Measurements from ENCODE around the gene TMEM266. TPM values are rescaled to one million over a fixed set of nuclear protein-coding genes. Genes with fewer than 3 reads are reported as not detected.

Gene TMEM266
- total RNA-seq, 1 donor from 2014 or later = 1.4 TPM

- Histone ChIP-seq H3K27ac (no peak overlapping the region), H3K4me3 (peak overlapping the region; percentile 18), H3K9me3 (no peaks in the 10 kb centered on the region), H3K4me1 (peaks cover 16% of the 10 kb centered on the region), H3K27me3 (ENCODE audit: low read depth) (peaks cover 18% of the 10 kb centered on the region), H3K36me3 (no peaks in the 10 kb centered on the region)
- peak; percentile 80 for TF ChIP-seq CTCF (IDR thresholded peaks at IDR 0.05)
- DNase-seq (peak; percentile 84), ATAC-seq (peak; percentile 90)
- intact Hi-C loops (cut with DNase I) = no loop called here
These were observed 131.2 kb downstream of the TMEM266 start for GRCh38 chr15:76190751-76191538.

GRCh38 chr15:76191539-76192244, 131.9 kb downstream of the TMEM266 start:
- Histone ChIP-seq H3K27ac (no peak overlapping the region), H3K4me3 (no peak overlapping the region), H3K27me3 (ENCODE audit: low read depth) (peaks cover 18% of the 10 kb centered on the region), H3K36me3 (no peaks in the 10 kb centered on the region), H3K4me1 (peaks cover 20% of the 10 kb centered on the region), H3K9me3 (no peaks in the 10 kb centered on the region)
- ATAC-seq = no peak
- no peak for DNase-seq
- TF ChIP-seq CTCF (IDR thresholded peaks at IDR 0.05) = no peak
- intact Hi-C loops (cut with DNase I) = no loop called here

- DNase-seq (no peak), ATAC-seq (no peak)
- Histone ChIP-seq H3K4me1 (peaks cover 24% of the 10 kb centered on the region), H3K9me3 (no peaks in the 10 kb centered on the region), H3K36me3 (no peaks in the 10 kb centered on the region), H3K27ac (no peak overlapping the region), H3K27me3 (ENCODE audit: low read depth) (peaks cover 18% of the 10 kb centered on the region), H3K4me3 (no peak overlapping the region)
- no peak for TF ChIP-seq CTCF (IDR thresholded peaks at IDR 0.05)
- intact Hi-C loops (cut with DNase I) = no loop called here
These were observed 132.9 kb downstream of the TMEM266 start for GRCh38 chr15:76192715-76193114.

- TF ChIP-seq CTCF (IDR thresholded peaks at IDR 0.05) = no peak
- Histone ChIP-seq H3K36me3 (no peaks in the 10 kb centered on the region), H3K4me3 (no peak overlapping the region), H3K27ac (no peak overlapping the region), H3K4me1 (peaks cover 24% of the 10 kb centered on the region), H3K27me3 (ENCODE audit: low read depth) (peaks cover 18% of the 10 kb centered on the region), H3K9me3 (no peaks in the 10 kb centered on the region)
- intact Hi-C loops (cut with DNase I) = no loop called here
- ATAC-seq = no peak
- DNase-seq = peak; percentile 14
These were observed 134.1 kb downstream of the TMEM266 start for GRCh38 chr15:76193934-76194333.

- H3K4me1 ChIP-seq = peaks cover 18% of the 10 kb centered on the region
- DNase-seq (peak; percentile 17), ATAC-seq (no peak)
- H3K36me3 ChIP-seq = no peaks in the 10 kb centered on the region
- H3K27me3 ChIP-seq (ENCODE audit: low read depth) = peaks cover 18% of the 10 kb centered on the region
- H3K4me3 ChIP-seq = no peak overlapping the region
- intact Hi-C loops (cut with DNase I) = no loop called here
- no peak for TF ChIP-seq CTCF (IDR thresholded peaks at IDR 0.05)
- H3K9me3 ChIP-seq = no peaks in the 10 kb centered on the region
- no peak overlapping the region for H3K27ac ChIP-seq
These were observed 135.9 kb downstream of the TMEM266 start for GRCh38 chr15:76195506-76196268.

Data from lower lobe of right lung (tissue), 2 donors.